Parathyroid adenoma (tissue), 2 donors: Measurements from ENCODE around the gene LMNA.

Experiments
- H2AFZ ChIP-seq: fragments of 300-600 bp; sonication (generic); one replicate; pipeline ENCODE4 v1.7.0; 2017; ENCODE audit warnings: antibody characterized with exemption, mild to moderate bottlenecking
- H3K27ac ChIP-seq: fragments of 300-600 bp; sonication (generic); one replicate; pipeline ENCODE4 v1.7.0; 2017
- H3K27me3 ChIP-seq: fragments of 300-600 bp; sonication (generic); one replicate; pipeline ENCODE4 v1.7.0; 2017; ENCODE audit warnings: low read length; ENCODE audit not compliant: control insufficient read depth, insufficient read depth
- H3K36me3 ChIP-seq: fragments of 300-600 bp; sonication (generic); one replicate; pipeline ENCODE4 v1.7.0; 2017; ENCODE audit warnings: low read length; ENCODE audit not compliant: control insufficient read depth, insufficient read depth
- H3K4me1 ChIP-seq: fragments of 300-600 bp; sonication (generic); one replicate; pipeline ENCODE4 v1.7.0; 2017; ENCODE audit warnings: control low read depth
- H3K4me2 ChIP-seq: fragments of 300-600 bp; sonication (generic); one replicate; pipeline ENCODE4 v1.7.0; 2017; ENCODE audit warnings: low read length
- H3K4me3 ChIP-seq: fragments of 300-600 bp; sonication (generic); one replicate; pipeline ENCODE4 v1.7.0; 2017; ENCODE audit warnings: low read depth, low read length
- H3K79me2 ChIP-seq: fragments of 300-600 bp; sonication (generic); one replicate; pipeline ENCODE4 v1.7.0; 2017; ENCODE audit warnings: control low read depth
- H3K9ac ChIP-seq: fragments of 300-600 bp; sonication (generic); one replicate; pipeline ENCODE4 v1.7.0; 2017; ENCODE audit warnings: mild to moderate bottlenecking
- H3K9me3 ChIP-seq: fragments of 300-600 bp; sonication (generic); one replicate; pipeline ENCODE4 v1.7.0; 2017; ENCODE audit warnings: low read length; ENCODE audit not compliant: control insufficient read depth
- TF ChIP-seq, protein P1 (sequence below): fragments of 300-600 bp; sonication (generic); IDR thresholded peaks from one replicate; pipeline ENCODE4 v1.7.0; 2017; ENCODE audit warnings: antibody characterized with exemption, mild to moderate bottlenecking
- donor health status: primary hyperparathyroidism.

LMNA gene

DNA sequence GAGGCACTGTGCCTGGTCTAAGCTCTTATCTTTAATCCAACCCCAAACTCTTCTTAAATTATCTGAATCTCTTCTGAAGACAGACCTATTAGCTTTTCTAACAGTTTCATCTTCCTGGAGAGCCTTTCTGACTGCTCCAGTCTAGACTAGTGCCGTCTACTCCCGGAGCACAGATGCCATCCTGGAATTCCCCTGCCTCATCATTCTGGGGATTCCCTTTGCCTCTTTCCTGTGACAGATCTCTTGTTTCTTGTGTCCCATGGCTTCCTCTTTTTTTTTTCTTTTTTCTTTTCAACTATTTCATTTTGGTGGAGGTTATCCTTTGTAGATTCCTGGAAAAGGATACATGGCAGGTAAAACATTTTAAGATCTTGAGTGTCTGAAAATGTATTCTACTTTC is 50.6 kb downstream of the LMNA start:
- no peak overlapping the region for H3K9ac ChIP-seq
- TF ChIP-seq, protein P1, sequence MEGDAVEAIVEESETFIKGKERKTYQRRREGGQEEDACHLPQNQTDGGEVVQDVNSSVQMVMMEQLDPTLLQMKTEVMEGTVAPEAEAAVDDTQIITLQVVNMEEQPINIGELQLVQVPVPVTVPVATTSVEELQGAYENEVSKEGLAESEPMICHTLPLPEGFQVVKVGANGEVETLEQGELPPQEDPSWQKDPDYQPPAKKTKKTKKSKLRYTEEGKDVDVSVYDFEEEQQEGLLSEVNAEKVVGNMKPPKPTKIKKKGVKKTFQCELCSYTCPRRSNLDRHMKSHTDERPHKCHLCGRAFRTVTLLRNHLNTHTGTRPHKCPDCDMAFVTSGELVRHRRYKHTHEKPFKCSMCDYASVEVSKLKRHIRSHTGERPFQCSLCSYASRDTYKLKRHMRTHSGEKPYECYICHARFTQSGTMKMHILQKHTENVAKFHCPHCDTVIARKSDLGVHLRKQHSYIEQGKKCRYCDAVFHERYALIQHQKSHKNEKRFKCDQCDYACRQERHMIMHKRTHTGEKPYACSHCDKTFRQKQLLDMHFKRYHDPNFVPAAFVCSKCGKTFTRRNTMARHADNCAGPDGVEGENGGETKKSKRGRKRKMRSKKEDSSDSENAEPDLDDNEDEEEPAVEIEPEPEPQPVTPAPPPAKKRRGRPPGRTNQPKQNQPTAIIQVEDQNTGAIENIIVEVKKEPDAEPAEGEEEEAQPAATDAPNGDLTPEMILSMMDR: no peak
- no peak overlapping the region for H3K27ac ChIP-seq
- no peak overlapping the region for H3K4me2 ChIP-seq
- H3K27me3 ChIP-seq: no peaks in the 10 kb centered on the region
- no peaks in the 10 kb centered on the region for H3K9me3 ChIP-seq
- H3K79me2 ChIP-seq: no peaks in the 10 kb centered on the region
- no peak overlapping the region for H3K4me3 ChIP-seq
- peaks cover 4% of the 10 kb centered on the region for H3K4me1 ChIP-seq
- H3K36me3 ChIP-seq: no peaks in the 10 kb centered on the region
- H2AFZ ChIP-seq: no peak overlapping the region

DNA sequence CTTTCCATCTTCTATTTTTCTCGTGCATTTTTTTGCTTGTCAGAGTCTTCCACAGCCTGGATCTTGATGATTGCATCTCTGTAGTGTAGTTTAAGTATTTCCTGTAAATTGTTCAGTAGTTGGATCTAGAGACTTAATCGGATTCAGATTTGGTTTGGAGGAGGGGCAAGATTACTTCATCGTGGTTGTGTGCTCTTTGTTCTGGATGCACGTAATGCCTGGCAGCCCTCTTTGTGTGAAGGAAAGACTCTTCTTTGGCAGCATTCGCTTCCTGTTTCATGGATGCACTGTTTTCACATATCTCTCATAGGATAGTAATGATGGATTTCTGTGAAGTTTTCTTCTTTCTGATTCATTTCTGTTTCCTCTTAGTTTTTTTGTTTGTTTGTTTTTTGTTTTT is 53.0 kb downstream of the LMNA start:
- TF ChIP-seq, protein P1: no peak
- H3K9me3 ChIP-seq: no peaks in the 10 kb centered on the region
- H3K4me2 ChIP-seq: no peak overlapping the region
- no peak overlapping the region for H3K9ac ChIP-seq
- H2AFZ ChIP-seq: no peak overlapping the region
- no peaks in the 10 kb centered on the region for H3K27me3 ChIP-seq
- no peak overlapping the region for H3K27ac ChIP-seq
- no peak overlapping the region for H3K4me3 ChIP-seq
- no peaks in the 10 kb centered on the region for H3K4me1 ChIP-seq
- H3K36me3 ChIP-seq: no peaks in the 10 kb centered on the region
- H3K79me2 ChIP-seq: no peaks in the 10 kb centered on the region

DNA sequence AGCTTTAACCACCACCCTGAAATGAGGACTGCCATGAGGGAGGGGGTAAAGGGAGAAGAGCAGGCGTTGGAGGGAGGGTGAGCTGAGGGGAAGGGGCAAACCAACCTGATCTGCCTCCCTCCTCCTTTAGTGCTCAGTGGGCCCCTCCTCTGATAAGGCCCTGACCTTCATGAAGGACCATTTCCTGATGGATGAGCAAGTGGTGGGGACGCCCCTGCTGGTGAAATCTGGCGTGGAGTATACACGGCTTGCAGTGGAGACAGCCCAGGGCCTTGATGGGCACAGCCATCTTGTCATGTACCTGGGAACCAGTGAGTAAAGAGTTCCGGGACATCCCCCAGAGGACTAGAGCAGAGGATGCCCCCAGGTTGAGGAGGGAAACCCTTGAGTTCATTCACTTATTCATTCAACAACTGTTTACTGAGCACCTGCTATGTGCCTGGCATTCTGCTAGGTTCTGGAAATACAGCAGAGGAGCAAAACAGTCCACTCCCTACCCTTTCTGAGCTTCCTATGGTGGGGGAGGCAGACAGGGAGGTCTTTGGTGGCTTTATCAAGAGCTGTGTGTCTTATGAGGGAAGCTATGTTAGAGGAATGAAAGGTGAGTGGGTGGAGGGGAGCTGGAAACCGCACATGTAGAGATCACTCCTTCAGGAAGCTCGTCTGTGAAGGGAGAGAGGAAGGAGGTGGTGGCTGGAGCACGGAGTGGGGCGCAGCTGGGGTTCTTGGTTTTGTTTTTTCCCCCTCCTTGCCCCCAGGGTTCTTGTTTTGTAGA is 58.4 kb downstream of the LMNA start:
- Histone ChIP-seq H3K79me2 (no peaks in the 10 kb centered on the region), H3K4me3 (no peak overlapping the region), H3K4me1 (no peaks in the 10 kb centered on the region), H2AFZ (no peak overlapping the region), H3K27ac (no peak overlapping the region), H3K27me3 (no peaks in the 10 kb centered on the region), H3K4me2 (no peak overlapping the region), H3K9me3 (no peaks in the 10 kb centered on the region), H3K9ac (no peak overlapping the region), H3K36me3 (no peaks in the 10 kb centered on the region)
- TF ChIP-seq, protein P1: no peak

DNA sequence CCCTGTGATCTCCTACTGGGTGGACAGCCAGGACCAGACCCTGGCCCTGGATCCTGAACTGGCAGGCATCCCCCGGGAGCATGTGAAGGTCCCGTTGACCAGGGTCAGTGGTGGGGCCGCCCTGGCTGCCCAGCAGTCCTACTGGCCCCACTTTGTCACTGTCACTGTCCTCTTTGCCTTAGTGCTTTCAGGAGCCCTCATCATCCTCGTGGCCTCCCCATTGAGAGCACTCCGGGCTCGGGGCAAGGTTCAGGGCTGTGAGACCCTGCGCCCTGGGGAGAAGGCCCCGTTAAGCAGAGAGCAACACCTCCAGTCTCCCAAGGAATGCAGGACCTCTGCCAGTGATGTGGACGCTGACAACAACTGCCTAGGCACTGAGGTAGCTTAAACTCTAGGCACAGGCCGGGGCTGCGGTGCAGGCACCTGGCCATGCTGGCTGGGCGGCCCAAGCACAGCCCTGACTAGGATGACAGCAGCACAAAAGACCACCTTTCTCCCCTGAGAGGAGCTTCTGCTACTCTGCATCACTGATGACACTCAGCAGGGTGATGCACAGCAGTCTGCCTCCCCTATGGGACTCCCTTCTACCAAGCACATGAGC is 62.2 kb downstream of the LMNA start:
- Histone ChIP-seq H3K4me2 (no peak overlapping the region), H3K27ac (no peak overlapping the region), H3K9ac (no peak overlapping the region), H3K79me2 (no peaks in the 10 kb centered on the region), H2AFZ (no peak overlapping the region), H3K9me3 (no peaks in the 10 kb centered on the region), H3K4me3 (no peak overlapping the region), H3K4me1 (no peaks in the 10 kb centered on the region), H3K27me3 (no peaks in the 10 kb centered on the region), H3K36me3 (no peaks in the 10 kb centered on the region)
- TF ChIP-seq, protein P1: no peak
